Loucy (cell line): Measurements from ENCODE around the gene FEN1.

Source experiments
- H2AFZ ChIP-seq: fragments of 200-600 bp; sonication (generic); 2 replicates; pipeline ENCODE4 v1.6.0; 2016; ENCODE audit warnings: antibody characterized with exemption, mild to moderate bottlenecking, low read length, moderate library complexity
- H3F3A ChIP-seq: fragments of 200-600 bp; 2 replicates; pipeline ENCODE4 v1.6.0; 2016; ENCODE audit warnings: antibody characterized with exemption, low read depth, mild to moderate bottlenecking
- H3K27me3 ChIP-seq: fragments of 200-600 bp; sonication (generic); 2 replicates; pipeline ENCODE4 v1.6.1; 2014; ENCODE audit warnings: low read length, mild to moderate bottlenecking; ENCODE audit not compliant: insufficient read depth, poor library complexity, severe bottlenecking
- H3K36me3 ChIP-seq: fragments of 200-600 bp; sonication (generic); 2 replicates; pipeline ENCODE4 v1.6.1; 2016; ENCODE audit warnings: low read length; ENCODE audit not compliant: insufficient read depth
- H3K4me1 ChIP-seq: fragments of 200-600 bp; sonication (generic); 2 replicates; pipeline ENCODE4 v1.5.1; 2014; ENCODE audit warnings: low read length, mild to moderate bottlenecking; ENCODE audit not compliant: insufficient read depth, poor library complexity, severe bottlenecking
- H3K4me2 ChIP-seq: fragments of 200-600 bp; sonication (generic); 2 replicates; pipeline ENCODE4 v1.6.0; 2014; ENCODE audit warnings: antibody characterized with exemption, low read length, low read depth, mild to moderate bottlenecking; ENCODE audit not compliant: poor library complexity, severe bottlenecking
- H3K4me3 ChIP-seq: fragments of 200-600 bp; sonication (generic); 2 replicates; pipeline ENCODE4 v1.5.1; 2014; ENCODE audit warnings: low read length, mild to moderate bottlenecking, mixed read lengths; ENCODE audit not compliant: poor library complexity, severe bottlenecking
- H3K79me2 ChIP-seq: fragments of 200-600 bp; sonication (generic); 2 replicates; pipeline ENCODE4 v1.6.1; 2014; ENCODE audit warnings: low read length; ENCODE audit not compliant: insufficient read depth
- H3K9ac ChIP-seq: fragments of 200-600 bp; sonication (generic); 2 replicates; pipeline ENCODE4 v1.6.0; 2014; ENCODE audit warnings: mild to moderate bottlenecking, low read depth, low read length, moderate library complexity; ENCODE audit not compliant: poor library complexity, severe bottlenecking
- H3K9me2 ChIP-seq: fragments of 200-600 bp; sonication (generic); replicated peaks from 2 replicates; pipeline ENCODE4 v1.6.1; 2016; ENCODE audit warnings: low read depth, low read length, mixed read lengths
- H3K9me3 ChIP-seq: fragments of 200-600 bp; sonication (generic); 2 replicates; pipeline ENCODE4 v1.6.1; 2014; ENCODE audit warnings: mild to moderate bottlenecking, antibody characterized with exemption, low read length, low read depth; ENCODE audit not compliant: insufficient read depth
- H4K20me1 ChIP-seq: fragments of 200-600 bp; sonication (generic); 2 replicates; pipeline ENCODE4 v1.6.0; 2014; ENCODE audit warnings: antibody characterized with exemption, low read length, mild to moderate bottlenecking; ENCODE audit not compliant: insufficient read depth, poor library complexity, severe bottlenecking
- EZH2phosphoT487 ChIP-seq: fragments of 200-600 bp; IDR thresholded peaks from 2 replicates; pipeline ENCODE4 v1.6.1; 2018; ENCODE audit warnings: antibody characterized with exemption, mild to moderate bottlenecking, moderate library complexity, borderline replicate concordance
- TF ChIP-seq, protein P1 (sequence below): fragments of 200-600 bp; sonication (generic); conservative IDR thresholded peaks from 2 replicates; pipeline ENCODE4 v1.5.1; 2014; ENCODE audit warnings: mild to moderate bottlenecking, antibody characterized with exemption, low read length

Gene FEN1

DNA sequence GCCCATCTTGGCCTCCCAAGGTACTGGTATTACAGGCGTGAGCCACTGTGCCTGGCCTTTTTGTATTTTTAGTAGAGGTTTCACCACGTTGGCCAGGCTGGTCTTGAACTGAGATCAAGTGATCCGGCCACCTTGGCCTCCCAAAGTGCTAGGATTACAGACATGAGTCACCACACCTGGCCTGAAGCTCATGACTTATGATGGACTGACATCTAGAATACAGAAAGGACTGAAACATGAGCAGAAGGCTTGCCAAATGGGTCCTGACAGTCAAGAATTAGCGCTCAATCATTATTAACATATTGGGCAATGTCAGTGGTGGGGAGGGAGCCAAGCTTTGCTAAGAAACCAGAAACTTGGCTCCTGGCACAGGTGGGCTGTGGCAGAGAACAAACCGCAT lies 19.1 kb downstream of the FEN1 start:
- Histone ChIP-seq H3F3A (no peaks in the 10 kb centered on the region), H2AFZ (no peak overlapping the region), H4K20me1 (peaks cover 22% of the 10 kb centered on the region), H3K79me2 (peaks cover 50% of the 10 kb centered on the region), H3K27me3 (peaks cover 14% of the 10 kb centered on the region), H3K9me3 (no peaks in the 10 kb centered on the region), H3K9me2 (no peaks in the 10 kb centered on the region), H3K4me2 (no peak overlapping the region), H3K9ac (no peak overlapping the region), H3K36me3 (peaks cover 67% of the 10 kb centered on the region; the same call in 1 of the 2 replicates), H3K4me3 (no peak overlapping the region), H3K4me1 (peaks cover 10% of the 10 kb centered on the region)
- no peak for TF ChIP-seq EZH2phosphoT487
- TF ChIP-seq, protein P1, sequence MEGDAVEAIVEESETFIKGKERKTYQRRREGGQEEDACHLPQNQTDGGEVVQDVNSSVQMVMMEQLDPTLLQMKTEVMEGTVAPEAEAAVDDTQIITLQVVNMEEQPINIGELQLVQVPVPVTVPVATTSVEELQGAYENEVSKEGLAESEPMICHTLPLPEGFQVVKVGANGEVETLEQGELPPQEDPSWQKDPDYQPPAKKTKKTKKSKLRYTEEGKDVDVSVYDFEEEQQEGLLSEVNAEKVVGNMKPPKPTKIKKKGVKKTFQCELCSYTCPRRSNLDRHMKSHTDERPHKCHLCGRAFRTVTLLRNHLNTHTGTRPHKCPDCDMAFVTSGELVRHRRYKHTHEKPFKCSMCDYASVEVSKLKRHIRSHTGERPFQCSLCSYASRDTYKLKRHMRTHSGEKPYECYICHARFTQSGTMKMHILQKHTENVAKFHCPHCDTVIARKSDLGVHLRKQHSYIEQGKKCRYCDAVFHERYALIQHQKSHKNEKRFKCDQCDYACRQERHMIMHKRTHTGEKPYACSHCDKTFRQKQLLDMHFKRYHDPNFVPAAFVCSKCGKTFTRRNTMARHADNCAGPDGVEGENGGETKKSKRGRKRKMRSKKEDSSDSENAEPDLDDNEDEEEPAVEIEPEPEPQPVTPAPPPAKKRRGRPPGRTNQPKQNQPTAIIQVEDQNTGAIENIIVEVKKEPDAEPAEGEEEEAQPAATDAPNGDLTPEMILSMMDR: no peak

DNA sequence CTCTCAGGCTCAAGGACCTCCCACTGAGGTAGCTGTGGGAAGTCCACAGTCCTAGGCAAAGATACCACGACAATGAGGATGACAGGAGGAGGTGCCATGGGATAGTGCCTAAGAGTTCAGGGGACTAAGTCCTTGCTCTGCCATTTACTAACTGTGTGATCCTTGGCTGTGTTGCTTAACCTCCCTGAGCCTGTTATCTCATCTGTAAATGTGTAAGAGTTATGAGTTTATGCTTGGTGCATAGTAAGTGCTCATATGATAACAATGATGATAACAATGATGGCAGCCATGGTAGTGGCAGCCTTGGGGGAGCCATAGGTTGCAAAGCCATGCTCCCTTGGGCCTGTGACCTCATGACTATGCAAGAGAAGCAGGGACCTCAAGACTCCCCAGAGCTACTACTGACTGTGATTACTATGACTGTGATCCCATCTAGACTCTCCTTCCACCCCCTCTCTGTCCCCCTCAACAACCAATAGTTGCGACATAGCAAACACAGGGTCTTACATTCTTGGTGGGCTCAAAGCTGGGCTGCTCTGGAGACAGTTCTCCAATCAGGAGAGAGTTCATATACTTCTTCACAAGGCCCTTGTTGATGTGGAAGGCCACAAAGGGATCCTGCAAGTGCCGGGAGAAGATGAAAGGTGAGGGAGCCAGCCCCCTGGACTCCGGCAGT lies 20.2 kb downstream of the FEN1 start:
- Histone ChIP-seq H3K36me3 (peaks cover 58% of the 10 kb centered on the region; the same call in 1 of the 2 replicates), H3K4me3 (peak overlapping the region; percentile 7), H3K4me2 (peak overlapping the region; percentile 46)

DNA sequence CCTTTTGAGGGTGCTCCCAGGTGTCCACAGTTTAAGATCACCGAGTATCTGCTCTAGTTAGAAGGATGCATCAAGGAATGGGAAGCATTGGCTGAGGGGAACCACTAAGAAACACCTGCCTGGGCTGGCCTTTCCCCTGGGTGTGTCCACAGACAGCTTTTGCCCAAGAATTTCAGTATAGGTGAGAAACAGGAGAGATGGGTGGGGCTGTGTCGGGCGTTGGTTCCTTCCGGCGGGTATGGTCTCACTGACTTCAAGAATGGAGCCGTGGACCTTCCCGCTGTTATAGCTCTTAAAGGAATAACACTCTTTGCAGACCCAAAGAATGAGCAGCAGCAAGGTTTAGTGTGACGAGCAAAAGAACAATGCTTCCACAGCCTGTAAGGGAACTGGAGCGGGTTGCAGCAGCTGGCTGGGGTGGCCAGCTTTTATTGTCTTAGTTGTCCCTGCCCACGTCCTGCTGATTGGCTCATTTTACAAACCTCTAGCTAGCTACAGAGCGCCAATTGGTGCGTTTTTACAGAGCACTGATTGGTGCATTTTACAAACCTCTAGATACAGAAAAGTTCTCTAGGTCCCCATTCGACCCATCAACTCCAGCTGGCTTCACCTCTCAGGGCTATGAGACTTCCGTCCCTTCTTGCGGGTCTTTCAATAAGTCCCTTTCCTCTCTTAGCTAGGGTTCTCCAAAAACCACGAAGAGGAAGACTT lies 21.7 kb downstream of the FEN1 start:
- no peak overlapping the region for H2AFZ ChIP-seq
- H3K9ac ChIP-seq: peak overlapping the region; percentile 100
- peaks cover 23% of the 10 kb centered on the region for H3K4me1 ChIP-seq
- peak overlapping the region; percentile 99 for H3K4me2 ChIP-seq
- H3K79me2 ChIP-seq: peaks cover 67% of the 10 kb centered on the region
- H4K20me1 ChIP-seq: peaks cover 22% of the 10 kb centered on the region
- H3K9me3 ChIP-seq: no peaks in the 10 kb centered on the region
- peaks cover 44% of the 10 kb centered on the region; the same call in 1 of the 2 replicates for H3K36me3 ChIP-seq
- H3K27me3 ChIP-seq: peaks cover 14% of the 10 kb centered on the region
- 0 out of 2 replicates have a peak, but pooled peaks cover 9% of the 10 kb centered on the region for H3F3A ChIP-seq
- no peaks in the 10 kb centered on the region for H3K9me2 ChIP-seq
- TF ChIP-seq, protein P1: no peak
- TF ChIP-seq EZH2phosphoT487: no peak
- peak overlapping the region; percentile 93 for H3K4me3 ChIP-seq

More for the DNA sequence above, 20.2 kb downstream of the FEN1 start:
- no peaks in the 10 kb centered on the region for H3K9me3 ChIP-seq
- no peak overlapping the region for H3K9ac ChIP-seq
- H3F3A ChIP-seq: 0 out of 2 replicates have a peak, but pooled peaks cover 6% of the 10 kb centered on the region
- H3K4me1 ChIP-seq: peaks cover 17% of the 10 kb centered on the region
- H2AFZ ChIP-seq: no peak overlapping the region
- peaks cover 14% of the 10 kb centered on the region for H3K27me3 ChIP-seq
- H3K9me2 ChIP-seq: no peaks in the 10 kb centered on the region
- no peak for TF ChIP-seq EZH2phosphoT487
- H3K79me2 ChIP-seq: peaks cover 59% of the 10 kb centered on the region
- peaks cover 22% of the 10 kb centered on the region for H4K20me1 ChIP-seq
